HepG2 (cell line): ENCODE results near the gene MYO1B. TPM values are rescaled to one million over a fixed set of nuclear protein-coding genes. Genes with fewer than 3 reads are reported as not detected.

ENCODE experiments used
- FOXJ3 ChIP-seq: sonication (generic); formaldehyde crosslinking; IDR thresholded peaks from 2 replicates; pipeline ENCODE4 v1.4.0; 2020; ENCODE audit warnings: missing genetic modification reagents, mild to moderate bottlenecking, borderline replicate concordance
- GFI1 ChIP-seq: sonication (generic); formaldehyde crosslinking; IDR thresholded peaks from 2 replicates; pipeline ENCODE4 v1.5.0; 2020; ENCODE audit warnings: missing genetic modification reagents, mild to moderate bottlenecking, borderline replicate concordance
- HOXA9 ChIP-seq: sonication (generic); formaldehyde crosslinking; IDR thresholded peaks from 2 replicates; pipeline ENCODE4 v1.8.1; 2022; ENCODE audit warnings: missing genetic modification reagents, mild to moderate bottlenecking, moderate library complexity, borderline replicate concordance
- JARID2 ChIP-seq: sonication (generic); formaldehyde crosslinking; IDR thresholded peaks from 2 replicates; pipeline ENCODE4 v1.8.1; 2023; ENCODE audit warnings: missing genetic modification reagents, inconsistent platforms; ENCODE audit not compliant: insufficient replicate concordance
- NONO ChIP-seq, 2 experiments: fragments of 450-650 bp in 1 of 2; sonication (generic) in 1 of 2; formaldehyde crosslinking in 1 of 2; IDR thresholded peaks in 1 of 2; conservative IDR thresholded peaks in 1 of 2; 2 replicates each; pipeline versions ENCODE4 v1.6.1 to v1.8.0; 2017 to 2022; ENCODE audit warnings: mild to moderate bottlenecking in 1 of 2, missing genetic modification reagents in 1 of 2, moderate library complexity in 1 of 2
- POLR2G ChIP-seq: fragments of 200-400 bp; formaldehyde crosslinking; IDR thresholded peaks from 2 replicates; pipeline ENCODE4 v1.6.1; 2018; ENCODE audit warnings: mild to moderate bottlenecking, low read depth, low read length, moderate library complexity
- RFX5 ChIP-seq: IDR thresholded peaks from 2 replicates; pipeline ENCODE4 v1.6.1; 2011; ENCODE audit warnings: low read depth, low read length, improper control_type of control experiment
- SCMH1 ChIP-seq: sonication (generic); formaldehyde crosslinking; IDR thresholded peaks from 2 replicates; pipeline ENCODE4 v1.9.0; 2021; ENCODE audit warnings: missing genetic modification reagents, mild to moderate bottlenecking, borderline replicate concordance
- SRSF1 ChIP-seq: fragments of 200-400 bp; formaldehyde crosslinking; optimal IDR thresholded peaks from 2 replicates; pipeline ENCODE3; 2017; ENCODE audit warnings: mild to moderate bottlenecking, low read depth, low read length, moderate library complexity
- TARDBP ChIP-seq: sonication (generic); formaldehyde crosslinking; IDR thresholded peaks from 2 replicates; pipeline ENCODE4 v1.8.0; 2022; ENCODE audit warnings: mild to moderate bottlenecking, missing genetic modification reagents
- THRA ChIP-seq: sonication (generic); formaldehyde crosslinking; IDR thresholded peaks from 2 replicates; pipeline ENCODE4 v1.4.0; 2020; ENCODE audit warnings: missing genetic modification reagents, borderline replicate concordance
- TRIM24 ChIP-seq: sonication (generic); formaldehyde crosslinking; IDR thresholded peaks from 2 replicates; pipeline ENCODE4 v1.8.0; 2022; ENCODE audit warnings: mild to moderate bottlenecking, missing genetic modification reagents
- ZBTB2 ChIP-seq: sonication (generic); formaldehyde crosslinking; IDR thresholded peaks from 2 replicates; pipeline ENCODE4 v1.8.0; 2022; ENCODE audit warnings: low read depth, missing genetic modification reagents
- ZNF138 ChIP-seq: sonication (generic); formaldehyde crosslinking; IDR thresholded peaks from 2 replicates; pipeline ENCODE4 v1.5.0; 2020; ENCODE audit warnings: mild to moderate bottlenecking, low read depth, missing genetic modification reagents
- ZNF225 ChIP-seq: sonication (generic); formaldehyde crosslinking; IDR thresholded peaks from 2 replicates; pipeline ENCODE4 v1.4.0; 2020; ENCODE audit warnings: mild to moderate bottlenecking, missing genetic modification reagents
- ZNF7 ChIP-seq: IDR thresholded peaks from 2 replicates; pipeline ENCODE4 v1.6.1; 2016; ENCODE audit warnings: missing biosample characterization, missing genetic modification reagents
- ZNF704 ChIP-seq: sonication (generic); formaldehyde crosslinking; IDR thresholded peaks from 2 replicates; pipeline ENCODE4 v1.8.1; 2023; ENCODE audit warnings: mild to moderate bottlenecking, inconsistent platforms, moderate library complexity, missing genetic modification reagents, borderline replicate concordance
- ZNF775 ChIP-seq: sonication (generic); formaldehyde crosslinking; IDR thresholded peaks from 2 replicates; pipeline ENCODE4 v1.4.0; 2020; ENCODE audit warnings: missing genetic modification reagents, mild to moderate bottlenecking, moderate library complexity, borderline replicate concordance
- polyA plus RNA-seq, 8 experiments: library from polyadenylated mRNA; depleted of rRNA in 3 of 8; stranded (reverse) in 7 of 8; unstranded in 1 of 8; fragments of >200 nt; fragmentation: Illumina TruSeq in 4 of 8; extraction: Trizol in 4 of 8; gene quantifications; 2 replicates each; pipeline versions ENCODE4 v1.2.1 to v1.2.3, GENCODE V29; 2011 to 2016; ENCODE audit warnings: low read depth in 4 of 8, missing spikeins in 1 of 8, mixed read lengths in 1 of 8; ENCODE audit not compliant: insufficient read depth in 1 of 8
- total RNA-seq, 5 experiments: library from RNA; depleted of rRNA; stranded (reverse); fragments of >200 nt; fragmentation: Illumina TruSeq; extraction: Trizol; gene quantifications; 2 replicates each; pipeline ENCODE4 v1.2.3, GENCODE V29; 2016; ENCODE audit warnings: low read depth in 1 of 5
- TF ChIP-seq, protein P1 (sequence below): sonication (generic); formaldehyde crosslinking; IDR thresholded peaks from 2 replicates; pipeline ENCODE4 v1.9.0; 2021; ENCODE audit warnings: missing genetic modification reagents, borderline replicate concordance

Gene MYO1B
- total and polyA plus RNA-seq, 2 of the 13 experiments (the other 11 are each of a cell fraction or from before 2014, with no cell fraction given), result 36.9 to 89.8 TPM

DNA sequence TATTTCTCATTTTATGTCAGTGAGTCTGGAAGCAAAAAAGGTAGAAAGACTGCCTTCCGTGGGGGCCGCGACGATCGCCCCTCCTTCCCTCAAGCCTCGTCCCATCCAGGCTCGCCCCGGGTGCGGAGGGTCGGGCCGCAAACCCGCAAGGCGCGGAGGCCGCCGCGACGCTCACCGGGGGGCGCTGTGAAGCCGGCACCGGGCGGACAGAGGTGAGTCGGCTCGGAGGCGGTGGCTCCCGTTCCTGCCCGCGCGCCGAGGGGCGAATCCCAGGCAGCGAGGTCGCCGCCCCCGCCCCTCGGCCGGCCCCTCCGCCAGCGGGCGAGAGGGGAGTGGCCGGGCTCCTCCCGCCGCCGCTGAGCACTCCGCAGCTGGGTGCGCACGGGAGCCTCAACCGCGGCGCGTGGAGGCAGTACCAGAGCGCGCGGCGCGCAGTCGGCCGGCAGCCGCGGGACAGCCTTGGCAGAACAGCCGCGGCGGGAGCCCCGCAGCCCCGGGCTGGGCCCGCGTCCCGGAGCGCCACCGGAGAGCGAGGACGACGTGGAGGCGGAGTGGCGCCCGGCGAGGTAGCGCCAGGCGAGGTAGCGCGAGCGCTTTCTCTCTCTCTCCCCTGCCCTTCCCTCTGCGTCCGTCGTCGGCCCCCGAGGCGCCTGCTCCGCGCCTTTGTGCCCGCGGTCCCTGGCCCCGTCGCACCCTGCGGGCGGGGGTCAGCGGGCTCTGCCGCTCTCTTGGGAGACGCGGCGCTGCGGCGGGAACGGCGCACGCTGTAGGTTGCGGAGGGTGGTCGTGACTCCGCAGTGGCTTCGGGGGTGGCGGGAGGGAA is at the start of gene MYO1B (continued):
- TF ChIP-seq TRIM24 (CRISPR knock-in tag) (no peak), TARDBP (peak; percentile 44), ZNF7 (no peak), POLR2G (peak; percentile 78), FOXJ3 (CRISPR knock-in tag) (no peak), ZNF704 (CRISPR knock-in tag) (peak; percentile 64), SRSF1 (no peak), JARID2 (CRISPR knock-in tag) (no peak), GFI1 (peak; percentile 27; the same call in 1 of the 2 replicates), RFX5 (peak; percentile 9; the same call in 1 of the 2 replicates), SCMH1 (no peak), ZBTB2 (CRISPR knock-in tag) (peak; percentile 89), ZNF138 (no peak; the same call in 1 of the 2 replicates), ZNF775 (CRISPR knock-in tag) (no peak), ZNF225 (CRISPR knock-in tag) (no peak), HOXA9 (CRISPR knock-in tag) (no peak; the same call in 1 of the 2 replicates), THRA (CRISPR knock-in tag) (peak; percentile 78), NONO (IDR thresholded peaks at IDR 0.05) (no peak), NONO (CRISPR knock-in tag; conservative IDR thresholded peaks at IDR 0.05) (peak; percentile 92)
- TF ChIP-seq, protein P1, sequence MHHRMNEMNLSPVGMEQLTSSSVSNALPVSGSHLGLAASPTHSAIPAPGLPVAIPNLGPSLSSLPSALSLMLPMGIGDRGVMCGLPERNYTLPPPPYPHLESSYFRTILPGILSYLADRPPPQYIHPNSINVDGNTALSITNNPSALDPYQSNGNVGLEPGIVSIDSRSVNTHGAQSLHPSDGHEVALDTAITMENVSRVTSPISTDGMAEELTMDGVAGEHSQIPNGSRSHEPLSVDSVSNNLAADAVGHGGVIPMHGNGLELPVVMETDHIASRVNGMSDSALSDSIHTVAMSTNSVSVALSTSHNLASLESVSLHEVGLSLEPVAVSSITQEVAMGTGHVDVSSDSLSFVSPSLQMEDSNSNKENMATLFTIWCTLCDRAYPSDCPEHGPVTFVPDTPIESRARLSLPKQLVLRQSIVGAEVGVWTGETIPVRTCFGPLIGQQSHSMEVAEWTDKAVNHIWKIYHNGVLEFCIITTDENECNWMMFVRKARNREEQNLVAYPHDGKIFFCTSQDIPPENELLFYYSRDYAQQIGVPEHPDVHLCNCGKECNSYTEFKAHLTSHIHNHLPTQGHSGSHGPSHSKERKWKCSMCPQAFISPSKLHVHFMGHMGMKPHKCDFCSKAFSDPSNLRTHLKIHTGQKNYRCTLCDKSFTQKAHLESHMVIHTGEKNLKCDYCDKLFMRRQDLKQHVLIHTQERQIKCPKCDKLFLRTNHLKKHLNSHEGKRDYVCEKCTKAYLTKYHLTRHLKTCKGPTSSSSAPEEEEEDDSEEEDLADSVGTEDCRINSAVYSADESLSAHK (CRISPR knock-in tag), result peak; percentile 65; the same call in 1 of the 2 replicates
